Activated T-cell treated with anti-CD3 and anti-CD28 coated beads, Interleukin-2, amount 50 U/mL, for 72 hours (primary cell): Measurements from ENCODE around the gene CA5A. TPM values are rescaled to one million over a fixed set of nuclear protein-coding genes. Genes with fewer than 3 reads are reported as not detected.

Experiments used
- ATAC-seq, 2 donors: fragments of 150-1000 bp; cut with Tn5 transposase; replicated peaks in 1 of 2; 2 replicates each; pipeline ENCODE4 v1.10.0; 2021; ENCODE audit warnings: moderate library complexity in 2 of 2, mild to moderate bottlenecking in 1 of 2
- DNase-seq, 2 donors: peaks; one replicate each; pipeline ENCODE4 v3.0.0; 2021 to 2022; ENCODE audit warnings: mixed read lengths in 1 of 2
- H3K27ac Mint-ChIP-seq: one replicate; pipeline ENCODE4 v1.8.0; 2022; ENCODE audit warnings: mild to moderate bottlenecking, moderate library complexity, mixed read lengths
- H3K27me3 Mint-ChIP-seq: one replicate; pipeline ENCODE4 v1.8.0; 2022; ENCODE audit warnings: low read depth, mixed read lengths
- H3K36me3 Mint-ChIP-seq, 2 donors: one replicate each; pipeline ENCODE4 v1.8.0; 2022; ENCODE audit warnings: mixed read lengths in 2 of 2, mild to moderate bottlenecking in 1 of 2; ENCODE audit not compliant: insufficient read depth in 2 of 2
- H3K4me1 Mint-ChIP-seq: one replicate; pipeline ENCODE4 v1.8.0; 2022; ENCODE audit warnings: low read depth, mixed read lengths
- H3K4me3 Mint-ChIP-seq, 2 donors: one replicate each; pipeline ENCODE4 v1.8.0; 2022; ENCODE audit warnings: mild to moderate bottlenecking in 2 of 2, mixed read lengths in 2 of 2, moderate library complexity in 2 of 2
- H3K9me3 Mint-ChIP-seq, 2 donors: one replicate each; pipeline ENCODE4 v1.8.0; 2022; ENCODE audit warnings: mixed read lengths in 2 of 2
- total RNA-seq, 2 donors: library from RNA; stranded (reverse); gene quantifications; one replicate each; pipeline ENCODE4 v1.2.3, GENCODE V29; 2022

The CA5A gene
- total RNA-seq, 2 donors from 2014 or later, result 0.22 TPM; not detected in 1

GRCh38 chr16:87854053-87854906 lies 82.0 kb downstream of the CA5A start:
- H3K9me3 Mint-ChIP-seq, result no peaks in the 10 kb centered on the region
- H3K27ac Mint-ChIP-seq, result peak overlapping the region; percentile 93
- H3K36me3 Mint-ChIP-seq, result peaks cover 18 to 43% of the 10 kb centered on the region in 2 donors
- ATAC-seq (peak; percentile 20 to 24), DNase-seq (peak; percentile 52 to 54)
- H3K27me3 Mint-ChIP-seq, result no peaks in the 10 kb centered on the region
- peak overlapping the region; percentile 86 to 91 for H3K4me3 Mint-ChIP-seq
- peaks cover 85% of the 10 kb centered on the region for H3K4me1 Mint-ChIP-seq

DNA sequence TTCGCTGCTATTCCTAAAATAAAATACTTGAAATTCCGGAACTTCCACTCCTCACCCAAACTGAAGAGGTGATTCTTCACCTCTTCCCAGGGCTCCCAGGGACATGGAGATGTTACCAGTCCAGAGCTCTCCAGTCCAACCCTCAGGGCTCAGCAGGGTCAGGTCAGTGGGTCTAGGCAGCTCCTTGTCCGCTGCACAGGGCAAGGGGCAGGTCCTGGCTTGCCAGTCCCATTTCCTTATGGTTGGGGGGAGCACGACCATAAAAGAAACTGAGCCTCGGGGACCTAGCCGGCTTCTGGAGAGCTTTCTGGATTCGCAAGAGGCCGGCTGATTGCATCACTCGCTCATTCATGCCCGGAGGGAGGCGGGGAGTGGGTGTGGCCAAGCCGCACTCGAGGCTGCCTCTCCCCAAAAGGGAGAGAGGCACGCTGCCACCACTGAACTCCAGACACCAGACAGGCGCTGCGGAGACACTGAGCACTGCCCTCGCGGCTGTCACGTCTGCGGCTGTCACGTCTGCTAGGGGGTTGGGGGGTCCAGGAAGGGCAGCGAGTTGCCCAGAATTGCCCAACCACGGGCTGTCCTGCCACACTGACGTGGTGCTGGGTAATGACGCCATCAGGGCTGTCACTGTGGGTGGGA lies 82.8 kb downstream of the CA5A start:
- Mint-ChIP-seq H3K9me3 (no peaks in the 10 kb centered on the region), H3K4me3 (peak overlapping the region; percentile 78 to 86), H3K4me1 (peaks cover 84% of the 10 kb centered on the region), H3K36me3 (peaks cover 23 to 47% of the 10 kb centered on the region in 2 donors), H3K27me3 (no peaks in the 10 kb centered on the region), H3K27ac (peak overlapping the region; percentile 98)
- DNase-seq, result peak; percentile 95
- ATAC-seq, result peak; percentile 65 to 75

GRCh38 chr16:87851601-87852000 lies 84.7 kb downstream of the CA5A start:
- ATAC-seq (no peak), DNase-seq (no peak)
- Mint-ChIP-seq H3K4me3 (peak overlapping the region in 1 of 2 donors; percentile 24), H3K27me3 (no peaks in the 10 kb centered on the region), H3K4me1 (peaks cover 71% of the 10 kb centered on the region), H3K9me3 (no peaks in the 10 kb centered on the region), H3K36me3 (peaks cover 20 to 38% of the 10 kb centered on the region in 2 donors), H3K27ac (no peak overlapping the region)

DNA sequence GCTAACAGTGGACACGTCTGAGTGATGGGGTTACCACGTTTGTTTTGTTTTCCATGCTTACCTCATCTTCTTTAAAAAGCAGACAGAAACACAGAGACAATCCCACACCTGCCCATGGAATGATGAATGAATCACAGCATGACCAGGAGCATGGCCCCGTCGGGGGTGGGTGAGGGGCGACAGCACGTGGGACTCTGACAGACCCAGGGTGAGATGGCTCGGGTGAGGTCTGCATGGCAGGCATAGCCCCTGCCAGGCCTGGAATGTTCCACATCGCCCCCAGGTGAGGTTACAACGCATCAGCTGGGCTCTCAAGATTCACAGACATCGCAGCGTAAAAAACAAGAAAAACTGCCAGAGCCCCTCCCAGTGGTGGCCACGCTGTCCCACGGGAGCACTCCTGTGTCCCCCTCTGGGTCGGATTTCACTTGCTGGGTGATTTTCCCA lies 85.2 kb downstream of the CA5A start:
- DNase-seq (no peak), ATAC-seq (no peak)
- H3K27me3 Mint-ChIP-seq, result no peaks in the 10 kb centered on the region
- peak overlapping the region; percentile 70 for H3K27ac Mint-ChIP-seq
- no peak overlapping the region for H3K4me3 Mint-ChIP-seq
- H3K4me1 Mint-ChIP-seq, result peaks cover 69% of the 10 kb centered on the region
- H3K36me3 Mint-ChIP-seq, result peaks cover 20 to 38% of the 10 kb centered on the region in 2 donors
- H3K9me3 Mint-ChIP-seq, result no peaks in the 10 kb centered on the region

GRCh38 chr16:87850009-87851006 lies 86.0 kb downstream of the CA5A start:
- Mint-ChIP-seq H3K4me3 (no peak overlapping the region), H3K27me3 (no peaks in the 10 kb centered on the region), H3K36me3 (peaks cover 20 to 35% of the 10 kb centered on the region in 2 donors), H3K27ac (peak overlapping the region; percentile 70), H3K9me3 (no peaks in the 10 kb centered on the region), H3K4me1 (peaks cover 61% of the 10 kb centered on the region)
- DNase-seq (peak; percentile 80), ATAC-seq (peak; percentile 22 to 26)

DNA sequence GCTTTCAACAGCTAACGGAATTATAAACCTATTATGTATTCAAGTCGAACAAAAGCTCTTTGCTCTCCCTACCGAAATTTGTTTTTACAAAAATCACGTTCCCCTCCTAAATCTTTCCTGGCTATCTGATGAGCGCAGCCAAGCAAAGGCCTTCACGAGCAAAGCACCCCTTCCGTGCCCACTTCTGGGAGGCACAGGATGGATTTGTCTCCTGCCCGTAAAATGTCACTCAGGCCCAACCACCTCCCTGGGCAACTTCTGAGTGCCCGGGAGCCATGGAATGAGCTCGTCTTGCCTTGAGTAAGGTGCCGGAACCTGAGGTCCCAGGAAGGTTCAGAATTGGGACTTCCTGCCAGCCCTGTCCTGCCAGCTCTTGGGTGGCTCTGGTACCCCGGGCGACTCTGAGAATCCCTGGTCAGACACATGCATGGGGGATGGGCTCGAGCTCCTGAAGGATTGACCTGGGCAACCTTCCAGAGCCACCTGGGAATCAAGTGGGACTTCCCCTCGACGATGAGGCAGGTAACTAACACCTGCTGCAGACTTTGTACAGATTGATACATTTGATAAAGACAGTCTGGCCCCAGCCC lies 86.8 kb downstream of the CA5A start:
- H3K27me3 Mint-ChIP-seq, result no peaks in the 10 kb centered on the region
- no peak overlapping the region for H3K4me3 Mint-ChIP-seq
- H3K9me3 Mint-ChIP-seq, result no peaks in the 10 kb centered on the region
- peaks cover 23 to 37% of the 10 kb centered on the region in 2 donors for H3K36me3 Mint-ChIP-seq
- DNase-seq (no peak), ATAC-seq (no peak)
- H3K4me1 Mint-ChIP-seq, result peaks cover 57% of the 10 kb centered on the region
- peak overlapping the region; percentile 57 for H3K27ac Mint-ChIP-seq

GRCh38 chr16:87848676-87849345 lies 87.5 kb downstream of the CA5A start:
- Mint-ChIP-seq H3K4me1 (peaks cover 53% of the 10 kb centered on the region), H3K4me3 (no peak overlapping the region), H3K27me3 (no peaks in the 10 kb centered on the region), H3K9me3 (no peaks in the 10 kb centered on the region), H3K36me3 (peaks cover 21 to 38% of the 10 kb centered on the region in 2 donors), H3K27ac (peak overlapping the region; percentile 79)
- no peak for DNase-seq
- ATAC-seq, result no peak

DNA sequence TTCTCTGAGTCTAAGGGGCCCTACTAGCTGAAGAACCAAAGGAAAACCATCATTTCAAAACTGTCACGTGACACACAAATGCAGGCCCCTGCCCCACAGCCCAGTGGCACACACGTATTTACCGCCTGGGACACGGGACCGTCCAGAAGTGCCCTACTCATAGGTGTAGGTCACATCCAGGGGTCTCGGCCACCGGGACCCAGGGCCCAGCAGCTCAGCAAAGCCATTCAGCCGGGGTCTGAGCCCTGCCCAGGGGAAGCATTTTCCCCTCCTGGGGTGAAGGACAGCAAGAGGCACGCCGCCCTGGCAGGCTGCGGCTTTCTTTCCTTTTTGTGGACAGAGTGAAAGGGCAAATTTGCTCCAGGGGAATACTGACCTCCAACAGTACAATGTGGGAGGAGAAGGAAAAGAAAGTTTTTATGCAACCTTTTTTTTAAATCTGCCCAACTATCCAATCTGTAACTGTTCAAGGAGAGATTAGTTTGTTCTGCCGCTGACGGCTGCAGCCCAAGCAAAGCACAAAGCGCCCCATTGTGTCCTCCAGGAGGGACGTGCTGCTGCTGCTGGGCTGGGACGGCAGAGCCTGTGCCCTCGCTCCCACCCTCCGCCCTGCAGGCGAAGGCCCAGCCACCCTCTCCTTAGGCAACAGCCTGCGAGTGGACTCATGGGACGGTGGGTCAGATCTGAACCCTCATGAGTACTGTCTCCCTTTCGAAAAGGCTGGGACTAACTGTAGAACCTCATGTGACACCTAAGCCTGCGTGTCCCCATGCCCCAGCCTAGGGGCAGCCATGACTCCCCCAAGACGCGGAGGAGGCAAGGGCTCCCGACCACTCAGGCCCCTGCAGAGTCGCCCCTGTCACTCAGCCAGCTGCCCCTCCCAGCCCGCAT lies 88.3 kb downstream of the CA5A start:
- Mint-ChIP-seq H3K4me3 (no peak overlapping the region), H3K9me3 (no peaks in the 10 kb centered on the region), H3K27me3 (no peaks in the 10 kb centered on the region), H3K4me1 (peaks cover 45% of the 10 kb centered on the region), H3K27ac (no peak overlapping the region), H3K36me3 (peaks cover 19 to 38% of the 10 kb centered on the region in 2 donors)
- no peak for DNase-seq
- ATAC-seq, result no peak

DNA sequence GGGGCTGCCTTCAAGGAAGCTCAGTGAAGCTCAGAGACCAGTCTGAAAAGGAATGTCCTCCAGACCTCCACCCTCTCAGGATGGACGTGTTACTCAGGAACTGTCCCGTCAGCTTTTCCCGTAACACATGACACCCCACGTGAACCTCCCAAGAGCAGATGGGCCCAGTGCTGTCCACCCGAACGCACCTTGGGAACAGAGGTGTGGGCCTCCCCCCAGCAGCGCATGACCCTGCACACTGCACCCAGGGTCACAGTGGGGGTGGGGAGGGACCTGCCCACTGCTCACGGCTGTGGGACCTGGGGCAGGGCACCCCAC lies 88.9 kb downstream of the CA5A start:
- no peaks in the 10 kb centered on the region for H3K9me3 Mint-ChIP-seq
- no peak for ATAC-seq
- peaks cover 40% of the 10 kb centered on the region for H3K4me1 Mint-ChIP-seq
- H3K27me3 Mint-ChIP-seq, result no peaks in the 10 kb centered on the region
- H3K27ac Mint-ChIP-seq, result no peak overlapping the region
- no peak for DNase-seq
- H3K4me3 Mint-ChIP-seq, result no peak overlapping the region
- peaks cover 16 to 41% of the 10 kb centered on the region in 2 donors for H3K36me3 Mint-ChIP-seq

DNA sequence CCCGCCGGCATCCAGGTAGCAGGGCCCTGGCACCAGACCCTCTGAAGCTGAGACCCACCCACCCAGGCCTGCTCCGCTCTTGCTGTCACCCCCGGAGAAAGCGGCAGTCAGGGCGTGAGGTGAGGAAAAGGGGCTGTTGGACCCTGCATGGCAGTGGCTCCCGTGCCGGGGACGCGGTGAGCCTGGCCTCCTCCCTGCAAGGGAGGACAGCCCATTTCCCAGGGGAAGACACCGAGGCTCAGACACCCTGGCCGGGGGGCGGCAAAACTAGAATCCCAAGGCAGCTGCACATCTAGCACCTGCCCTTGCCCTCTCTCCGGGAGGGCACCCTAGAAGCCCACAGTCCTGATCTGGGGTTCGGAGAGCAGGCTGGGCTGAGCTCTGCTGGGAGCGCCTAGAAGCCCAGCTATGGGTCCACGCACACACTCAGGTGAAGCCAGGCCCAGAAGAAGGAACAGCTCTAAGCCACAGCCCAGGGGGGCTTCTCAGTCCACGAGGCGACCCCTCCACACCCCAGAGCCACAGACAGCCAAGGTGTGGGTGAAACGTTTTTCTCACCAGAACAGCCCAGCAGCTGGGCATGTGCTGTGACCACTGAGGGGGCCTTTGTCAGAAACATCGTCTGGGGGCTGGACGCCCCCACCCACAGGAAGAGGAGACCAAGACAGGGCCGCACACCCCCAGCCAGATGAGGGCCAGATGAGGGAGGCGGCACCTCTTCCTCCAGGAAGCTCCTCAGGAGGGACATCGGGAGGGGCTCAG lies 89.4 kb downstream of the CA5A start:
- DNase-seq, result no peak
- no peak overlapping the region for H3K27ac Mint-ChIP-seq
- no peak overlapping the region for H3K4me3 Mint-ChIP-seq
- no peak for ATAC-seq
- peaks cover 16 to 41% of the 10 kb centered on the region in 2 donors for H3K36me3 Mint-ChIP-seq
- H3K4me1 Mint-ChIP-seq, result peaks cover 40% of the 10 kb centered on the region
- no peaks in the 10 kb centered on the region for H3K9me3 Mint-ChIP-seq
- no peaks in the 10 kb centered on the region for H3K27me3 Mint-ChIP-seq
